Upper lobe of left lung (tissue), 6 donors: ENCODE results near the gene KRT7. TPM values are rescaled to one million over a fixed set of nuclear protein-coding genes. Genes with fewer than 3 reads are reported as not detected.
"Not testable (repeated sequence)": the region's sequence is repeated elsewhere in the genome, so short reads cannot be mapped to it uniquely, and the experiment has no call there.

Source experiments
- ATAC-seq, 2 donors: fragments of 200-7000 bp; cut with Tn5 transposase; one replicate each; pipeline ENCODE4 v1.9.1; 2022; ENCODE audit warnings: mild to moderate bottlenecking in 2 of 2, moderate library complexity in 2 of 2; ENCODE audit not compliant: low FRiP score in 2 of 2
- DNase-seq, 2 donors: peaks; one replicate each; pipeline ENCODE4 v3.0.0-alpha.2; 2019 to 2020
- H3K27ac ChIP-seq, 4 donors: fragments of 200-600 bp; sonication (generic); one replicate each; pipeline ENCODE4 v1.5.1; 2016 to 2019
- H3K27me3 ChIP-seq, 4 donors: fragments of 200-600 bp; sonication (generic); one replicate each; pipeline ENCODE4 v1.5.1; 2017 to 2019
- H3K36me3 ChIP-seq, 4 donors: fragments of 200-600 bp; sonication (generic); one replicate each; pipeline ENCODE4 v1.5.1; 2016 to 2019
- H3K4me1 ChIP-seq, 4 donors: fragments of 200-600 bp; sonication (generic); one replicate each; pipeline ENCODE4 v1.5.1; 2018 to 2019
- H3K4me3 ChIP-seq, 4 donors: fragments of 200-600 bp; sonication (generic); one replicate each; pipeline ENCODE4 v1.5.1; 2017 to 2019; ENCODE audit warnings: mild to moderate bottlenecking in 2 of 4, moderate library complexity in 1 of 4
- H3K9me3 ChIP-seq, 4 donors: fragments of 200-600 bp; sonication (generic); one replicate each; pipeline ENCODE4 v1.5.1; 2018 to 2019
- EP300 ChIP-seq, 4 donors: sonication (generic); formaldehyde crosslinking; IDR thresholded peaks; one replicate each; pipeline ENCODE4 v1.5.1; 2017; ENCODE audit warnings: antibody characterized with exemption in 4 of 4, control low read depth in 2 of 4
- POLR2A ChIP-seq, 4 donors: fragments of 450-650 bp; IDR thresholded peaks; one replicate each; pipeline ENCODE4 v1.5.1; 2016 to 2017; ENCODE audit warnings: antibody characterized with exemption in 4 of 4, mild to moderate bottlenecking in 2 of 4
- POLR2AphosphoS5 ChIP-seq, 2 donors: sonication (generic); formaldehyde crosslinking; IDR thresholded peaks; one replicate each; pipeline ENCODE4 v1.5.1; 2017; ENCODE audit warnings: antibody characterized with exemption in 2 of 2
- WGBS, 2 donors: methylation state at CpG; one replicate each; pipeline ENCODE4 v1.1.5; 2017 to 2018; 5-methylcytosine and 5-hydroxymethylcytosine counted together
- total RNA-seq, 6 donors: library from RNA; depleted of rRNA in 4 of 6; stranded (reverse); fragments of >200 nt in 4 of 6; gene quantifications; one replicate each; pipeline versions ENCODE4 v1.1.0 to v1.2.1, GENCODE V29; 2016 to 2021
- TF ChIP-seq, protein P1 (sequence below), 6 experiments: fragments of 450-650 bp in 4 of 6; fragments of 200-600 bp in 2 of 6; sonication (generic) in 2 of 6; IDR thresholded peaks; one replicate each; pipeline ENCODE4 v1.5.1; 2016 to 2019; ENCODE audit warnings: antibody characterized with exemption in 6 of 6
- donor health status: DM: no; HTN: no; CAD: no; lungs with moderate emphysema.
- donor health status: DM: no; HTN: yes; CAD: no; lungs with severe emphysema.

The KRT7 gene
- total RNA-seq, 6 donors from 2014 or later, result 247 to 1,279 (median 821) TPM

DNA sequence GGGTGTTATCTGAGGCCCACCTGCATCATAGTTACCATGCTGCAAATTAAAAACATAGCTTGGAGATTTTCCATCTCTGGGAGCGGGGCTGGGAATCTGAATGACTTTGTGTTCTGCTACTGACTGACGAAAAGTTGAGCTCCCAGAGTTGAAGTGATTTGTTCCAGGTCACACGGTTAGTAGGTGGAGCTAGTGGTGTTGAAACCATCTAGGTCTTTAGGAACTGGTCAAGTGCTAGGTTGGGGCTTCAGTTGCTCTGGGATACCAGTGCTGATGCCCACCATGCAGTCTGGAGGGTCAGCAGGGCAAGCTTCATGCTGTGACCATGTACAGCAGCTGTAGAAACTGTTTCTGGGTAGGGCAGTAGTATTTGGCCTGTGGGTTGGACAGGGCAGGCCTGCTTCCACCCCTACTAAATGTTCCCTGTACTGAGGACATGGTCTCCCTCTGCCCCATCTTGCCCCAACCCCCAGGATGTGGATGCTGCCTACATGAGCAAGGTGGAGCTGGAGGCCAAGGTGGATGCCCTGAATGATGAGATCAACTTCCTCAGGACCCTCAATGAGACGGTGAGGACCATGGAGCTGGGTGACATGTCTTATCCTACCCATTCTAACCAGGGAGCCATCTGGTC lies 5.3 kb downstream of the KRT7 start:
- ATAC-seq, result no peak
- 79 to 85% methylated on average over 4 of the region's 4 CpGs for WGBS, 2 donors
- H3K4me3 ChIP-seq, result no peak overlapping the region
- TF ChIP-seq POLR2AphosphoS5 (IDR thresholded peaks at IDR 0.05) (no peak), POLR2A (IDR thresholded peaks at IDR 0.05) (no peak), EP300 (IDR thresholded peaks at IDR 0.05) (no peak)
- TF ChIP-seq, protein P1, sequence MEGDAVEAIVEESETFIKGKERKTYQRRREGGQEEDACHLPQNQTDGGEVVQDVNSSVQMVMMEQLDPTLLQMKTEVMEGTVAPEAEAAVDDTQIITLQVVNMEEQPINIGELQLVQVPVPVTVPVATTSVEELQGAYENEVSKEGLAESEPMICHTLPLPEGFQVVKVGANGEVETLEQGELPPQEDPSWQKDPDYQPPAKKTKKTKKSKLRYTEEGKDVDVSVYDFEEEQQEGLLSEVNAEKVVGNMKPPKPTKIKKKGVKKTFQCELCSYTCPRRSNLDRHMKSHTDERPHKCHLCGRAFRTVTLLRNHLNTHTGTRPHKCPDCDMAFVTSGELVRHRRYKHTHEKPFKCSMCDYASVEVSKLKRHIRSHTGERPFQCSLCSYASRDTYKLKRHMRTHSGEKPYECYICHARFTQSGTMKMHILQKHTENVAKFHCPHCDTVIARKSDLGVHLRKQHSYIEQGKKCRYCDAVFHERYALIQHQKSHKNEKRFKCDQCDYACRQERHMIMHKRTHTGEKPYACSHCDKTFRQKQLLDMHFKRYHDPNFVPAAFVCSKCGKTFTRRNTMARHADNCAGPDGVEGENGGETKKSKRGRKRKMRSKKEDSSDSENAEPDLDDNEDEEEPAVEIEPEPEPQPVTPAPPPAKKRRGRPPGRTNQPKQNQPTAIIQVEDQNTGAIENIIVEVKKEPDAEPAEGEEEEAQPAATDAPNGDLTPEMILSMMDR (IDR thresholded peaks at IDR 0.05), result no peak
- no peak for DNase-seq
- peak overlapping the region in 3 of 4 donors; percentile 35 to 61 (median 37) for H3K27ac ChIP-seq
- H3K36me3 ChIP-seq, result peaks cover 0 to 13% (median 0%) of the 10 kb centered on the region in 4 donors
- peaks cover 0 to 5% (median 1%) of the 10 kb centered on the region in 4 donors for H3K27me3 ChIP-seq
- H3K4me1 ChIP-seq, result peaks cover 3 to 51% (median 28%) of the 10 kb centered on the region in 4 donors
- no peaks in the 10 kb centered on the region for H3K9me3 ChIP-seq

DNA sequence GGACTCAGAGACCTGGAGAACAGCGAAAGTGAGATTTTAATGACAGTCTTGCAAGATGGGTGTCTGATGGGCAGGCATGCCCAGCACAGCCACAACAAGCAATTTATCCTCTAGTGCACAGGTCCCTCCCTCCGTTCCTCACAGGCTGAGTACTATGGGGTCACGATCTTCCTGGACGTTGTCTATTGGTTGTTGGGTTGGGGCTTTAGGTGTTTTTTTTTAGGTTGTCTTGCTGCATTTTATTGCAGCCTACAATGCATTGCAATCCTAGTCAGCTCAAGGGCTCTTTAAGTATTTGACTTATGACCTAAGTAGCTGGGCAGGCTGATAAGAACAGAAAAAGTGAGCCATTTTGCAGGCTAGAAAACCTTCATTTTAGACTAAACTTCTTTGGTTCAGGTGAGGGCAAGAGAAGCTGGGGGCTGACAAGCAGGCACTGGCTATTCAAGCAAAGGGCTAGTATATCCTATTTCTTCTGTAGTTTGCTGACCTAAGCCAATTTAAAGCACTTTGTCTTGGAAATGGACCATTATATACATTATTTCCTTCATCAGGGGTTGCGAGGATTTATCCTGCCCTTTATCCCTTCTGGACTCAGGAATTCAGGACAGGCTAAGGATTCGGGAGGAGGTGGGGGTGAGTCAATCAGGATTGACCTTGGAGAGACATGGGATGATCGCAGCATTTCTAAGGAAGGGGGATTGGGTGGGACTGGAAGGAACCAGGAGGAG lies 6.0 kb downstream of the KRT7 start:
- Histone ChIP-seq H3K27ac (peak overlapping the region in 2 of 4 donors; percentile 59 to 65), H3K9me3 (no peaks in the 10 kb centered on the region), H3K36me3 (peaks cover 0 to 13% (median 0%) of the 10 kb centered on the region in 4 donors), H3K4me3 (no peak overlapping the region), H3K4me1 (peaks cover 8 to 58% (median 33%) of the 10 kb centered on the region in 4 donors), H3K27me3 (no peaks in the 10 kb centered on the region)
- ATAC-seq, result no peak
- WGBS, 2 donors, result 77 to 79% methylated on average over 7 of the region's 7 CpGs
- TF ChIP-seq EP300 (IDR thresholded peaks at IDR 0.05) (no peak), POLR2A (IDR thresholded peaks at IDR 0.05) (no peak), POLR2AphosphoS5 (IDR thresholded peaks at IDR 0.05) (no peak)
- TF ChIP-seq, protein P1 (IDR thresholded peaks at IDR 0.05), result no peak
- no peak for DNase-seq

DNA sequence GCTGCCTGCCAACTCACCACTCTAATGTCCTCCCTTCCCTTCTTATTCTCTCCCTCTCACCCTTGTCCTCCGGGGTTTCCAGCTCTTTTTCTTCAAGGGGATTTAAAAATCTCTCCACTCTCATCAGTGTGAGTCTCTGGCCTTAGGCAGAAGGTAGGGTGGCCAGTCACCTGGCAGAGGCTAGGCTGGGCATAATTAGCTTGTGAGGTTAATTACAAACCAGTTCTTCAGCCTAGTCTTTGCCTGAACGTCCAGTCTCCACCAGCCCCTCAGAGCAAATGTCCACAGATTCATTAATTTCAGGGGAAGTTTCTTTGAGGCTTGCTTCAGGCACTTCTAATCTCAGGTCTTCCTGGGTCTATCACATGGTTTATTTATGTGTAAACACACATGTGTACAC lies 6.7 kb downstream of the KRT7 start:
- Histone ChIP-seq H3K27me3 (no peaks in the 10 kb centered on the region), H3K9me3 (no peaks in the 10 kb centered on the region), H3K27ac (peak overlapping the region in 2 of 4 donors; percentile 59 to 65), H3K36me3 (peaks cover 0 to 19% (median 0%) of the 10 kb centered on the region in 4 donors), H3K4me1 (peaks cover 14 to 58% (median 38%) of the 10 kb centered on the region in 4 donors), H3K4me3 (no peak overlapping the region)
- ATAC-seq (no peak), DNase-seq (no peak)
- TF ChIP-seq POLR2A (IDR thresholded peaks at IDR 0.05), result no peak
- no peak for TF ChIP-seq EP300 (IDR thresholded peaks at IDR 0.05)
- TF ChIP-seq, protein P1 (IDR thresholded peaks at IDR 0.05), result no peak
- no peak for TF ChIP-seq POLR2AphosphoS5 (IDR thresholded peaks at IDR 0.05)
- 47 to 69% methylated on average over 2 of the region's 2 CpGs for WGBS, 2 donors

DNA sequence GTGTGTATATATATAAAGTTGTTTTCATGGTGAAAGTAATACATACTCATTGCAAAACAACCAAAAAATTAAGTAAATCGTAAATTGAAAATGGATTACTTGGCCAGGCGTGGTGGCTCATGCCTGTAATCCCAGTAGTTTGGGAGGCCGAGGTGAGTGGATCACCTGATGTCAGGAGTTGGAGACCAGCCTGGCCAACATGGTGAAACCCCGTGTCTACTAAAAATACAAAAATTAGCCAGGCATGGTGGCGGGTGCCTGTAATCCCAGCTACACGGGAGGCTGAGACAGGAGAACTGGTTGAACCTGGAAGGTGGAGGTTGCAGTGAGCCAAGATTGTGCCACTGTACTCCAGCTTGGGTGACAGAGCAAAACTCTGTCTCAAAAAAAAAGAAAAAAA lies 7.2 kb downstream of the KRT7 start:
- peaks cover 0 to 20% (median 0%) of the 10 kb centered on the region in 4 donors for H3K36me3 ChIP-seq
- ATAC-seq, H3K27me3 ChIP-seq, H3K27ac ChIP-seq, DNase-seq, H3K9me3 ChIP-seq, H3K4me3 ChIP-seq: not testable (repeated sequence)
- WGBS, 2 donors, result 86 to 93% methylated on average over 6 of the region's 6 CpGs
- H3K4me1 ChIP-seq, result peaks cover 14 to 54% (median 36%) of the 10 kb centered on the region in 4 donors

DNA sequence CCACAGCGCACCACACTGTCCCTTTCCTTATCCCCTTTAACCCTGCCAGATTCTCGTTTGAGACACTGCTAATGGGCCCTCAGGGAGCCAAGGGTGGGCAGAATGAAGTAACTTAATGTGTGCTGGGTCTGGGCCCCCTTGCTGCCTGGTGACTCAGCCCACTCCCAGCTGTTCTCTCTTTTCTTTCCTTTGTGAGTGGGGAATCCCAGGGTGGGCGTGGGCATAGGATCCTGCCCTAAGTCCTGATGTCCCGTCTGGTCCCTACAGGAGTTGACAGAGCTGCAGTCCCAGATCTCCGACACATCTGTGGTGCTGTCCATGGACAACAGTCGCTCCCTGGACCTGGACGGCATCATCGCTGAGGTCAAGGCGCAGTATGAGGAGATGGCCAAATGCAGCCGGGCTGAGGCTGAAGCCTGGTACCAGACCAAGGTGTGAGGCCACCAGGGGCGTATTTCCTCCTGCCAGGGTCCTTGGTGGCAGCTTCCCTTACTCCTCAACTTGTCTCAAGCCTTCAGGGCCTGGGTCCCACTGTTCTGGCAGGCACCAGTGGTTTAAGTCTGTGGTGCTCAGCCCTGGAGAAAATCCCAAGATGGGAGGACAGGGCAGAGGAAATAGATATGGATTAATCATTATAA lies 8.3 kb downstream of the KRT7 start:
- no peak overlapping the region for H3K27ac ChIP-seq
- DNase-seq, result no peak

More for the DNA sequence above, 8.3 kb downstream of the KRT7 start:
- Histone ChIP-seq H3K4me1 (peaks cover 14 to 45% (median 31%) of the 10 kb centered on the region in 4 donors), H3K9me3 (no peaks in the 10 kb centered on the region), H3K27me3 (no peaks in the 10 kb centered on the region), H3K4me3 (no peak overlapping the region), H3K36me3 (peaks cover 0 to 19% (median 0%) of the 10 kb centered on the region in 4 donors)
- ATAC-seq, result no peak
- TF ChIP-seq, protein P1 (IDR thresholded peaks at IDR 0.05), result no peak
- TF ChIP-seq POLR2A (IDR thresholded peaks at IDR 0.05) (no peak), EP300 (IDR thresholded peaks at IDR 0.05) (no peak), POLR2AphosphoS5 (IDR thresholded peaks at IDR 0.05) (no peak)
- WGBS, 2 donors, result 78 to 83% methylated on average over 10 to 11 of the region's 11 CpGs
